Fibroblast of skin of back (primary cell): ENCODE data around the gene PCNT.
"Not testable (repeated sequence)": the region's sequence is repeated elsewhere in the genome, so short reads cannot be mapped to it uniquely, and the experiment has no call there.

Experiments used
- DNase-seq: peaks from one replicate; pipeline ENCODE4 v3.0.0-alpha.2; 2013

The PCNT gene

GRCh38 chr21:46304955-46305354, 19.0 kb upstream of the PCNT start:
- DNase-seq, result no peak

GRCh38 chr21:46307625-46308024, 16.3 kb upstream of the PCNT start:
- peak; percentile 18 for DNase-seq

- no peak for DNase-seq
These were observed 15.5 kb upstream of the PCNT start for GRCh38 chr21:46308431-46308830.

- DNase-seq, result not testable (repeated sequence)
These were observed 13.7 kb upstream of the PCNT start for GRCh38 chr21:46310260-46310659.

- DNase-seq, result no peak
These were observed 12.4 kb upstream of the PCNT start for GRCh38 chr21:46311568-46311967.

- DNase-seq, result no peak
These were observed 11.0 kb upstream of the PCNT start for GRCh38 chr21:46312949-46313348.

- DNase-seq, result no peak
These were observed 9.4 kb upstream of the PCNT start for GRCh38 chr21:46314441-46315020.

- DNase-seq, result no peak
These were observed 7.1 kb upstream of the PCNT start for GRCh38 chr21:46316708-46317324.

- no peak for DNase-seq
These were observed 6.1 kb upstream of the PCNT start for GRCh38 chr21:46317710-46318463.

- DNase-seq, result no peak
These were observed 5.5 kb upstream of the PCNT start for GRCh38 chr21:46318464-46318845.

- DNase-seq, result no peak
These were observed 4.8 kb upstream of the PCNT start for GRCh38 chr21:46319186-46319585.

- no peak for DNase-seq
These were observed 3.6 kb upstream of the PCNT start for GRCh38 chr21:46320331-46320801.

GRCh38 chr21:46322351-46323226, 1.4 kb upstream of the PCNT start:
- peak; percentile 48 for DNase-seq

- no peak for DNase-seq
These were observed 688 bp upstream of the PCNT start for GRCh38 chr21:46323227-46323709.

- DNase-seq, result peak; percentile 79
These were observed 575 bp downstream of the PCNT start for GRCh38 chr21:46324390-46325072.

- DNase-seq, result peak; percentile 55
These were observed 1.3 kb downstream of the PCNT start for GRCh38 chr21:46325073-46325912.

- no peak for DNase-seq
These were observed 2.3 kb downstream of the PCNT start for GRCh38 chr21:46326110-46326703.

- DNase-seq, result no peak
These were observed 3.8 kb downstream of the PCNT start for GRCh38 chr21:46327711-46328110.

GRCh38 chr21:46328151-46328550, 4.2 kb downstream of the PCNT start:
- DNase-seq, result no peak

GRCh38 chr21:46329796-46330195, 5.8 kb downstream of the PCNT start:
- DNase-seq, result no peak
